ENCODE results near the gene SUSD1.

The SUSD1 gene

DNA sequence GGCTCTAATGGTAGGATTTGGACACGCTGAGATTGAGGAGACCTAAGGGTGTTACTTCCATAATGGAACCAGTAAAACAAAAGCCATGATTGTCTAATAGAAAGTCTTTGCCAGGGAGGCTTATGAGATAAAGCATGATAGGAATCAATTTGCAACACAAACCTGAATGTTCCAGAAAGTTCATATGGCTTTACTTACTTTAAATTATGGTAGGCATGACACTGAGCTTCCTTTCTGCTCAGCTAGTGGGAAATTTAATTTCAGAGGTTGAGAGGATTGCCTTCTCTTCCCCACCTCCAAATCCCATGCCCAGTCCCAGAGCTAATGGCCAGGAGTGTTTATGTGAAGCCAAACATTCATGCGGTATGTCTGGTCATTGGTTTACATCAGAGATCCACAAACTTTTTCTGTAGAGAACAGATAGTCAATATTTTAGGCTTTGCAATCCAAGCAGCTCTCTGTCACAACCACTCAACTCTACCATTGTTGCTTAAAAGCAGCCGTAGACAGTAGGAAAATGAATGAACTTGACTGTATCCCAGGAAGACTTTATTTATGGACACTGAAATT lies 164.0 kb downstream of the SUSD1 start:
- TF ChIP-seq, protein P1, sequence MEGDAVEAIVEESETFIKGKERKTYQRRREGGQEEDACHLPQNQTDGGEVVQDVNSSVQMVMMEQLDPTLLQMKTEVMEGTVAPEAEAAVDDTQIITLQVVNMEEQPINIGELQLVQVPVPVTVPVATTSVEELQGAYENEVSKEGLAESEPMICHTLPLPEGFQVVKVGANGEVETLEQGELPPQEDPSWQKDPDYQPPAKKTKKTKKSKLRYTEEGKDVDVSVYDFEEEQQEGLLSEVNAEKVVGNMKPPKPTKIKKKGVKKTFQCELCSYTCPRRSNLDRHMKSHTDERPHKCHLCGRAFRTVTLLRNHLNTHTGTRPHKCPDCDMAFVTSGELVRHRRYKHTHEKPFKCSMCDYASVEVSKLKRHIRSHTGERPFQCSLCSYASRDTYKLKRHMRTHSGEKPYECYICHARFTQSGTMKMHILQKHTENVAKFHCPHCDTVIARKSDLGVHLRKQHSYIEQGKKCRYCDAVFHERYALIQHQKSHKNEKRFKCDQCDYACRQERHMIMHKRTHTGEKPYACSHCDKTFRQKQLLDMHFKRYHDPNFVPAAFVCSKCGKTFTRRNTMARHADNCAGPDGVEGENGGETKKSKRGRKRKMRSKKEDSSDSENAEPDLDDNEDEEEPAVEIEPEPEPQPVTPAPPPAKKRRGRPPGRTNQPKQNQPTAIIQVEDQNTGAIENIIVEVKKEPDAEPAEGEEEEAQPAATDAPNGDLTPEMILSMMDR (IDR thresholded peaks at IDR 0.05; ENCODE audit: control extremely low read depth, extremely low read depth, low read depth, missing control alignments) = no peak
- ChIA-PET CTCF (interaction anchor here (1.1 to 4.5 kb wide), 4 partner anchors 10 to 51 kb away, joined by 4 to 25 read pairs (median 6); no protein-coding TSS in a partner anchor), POLR2A (no interaction called here)
- no peak for DNase-seq (ENCODE audit: extremely low spot score)

DNA sequence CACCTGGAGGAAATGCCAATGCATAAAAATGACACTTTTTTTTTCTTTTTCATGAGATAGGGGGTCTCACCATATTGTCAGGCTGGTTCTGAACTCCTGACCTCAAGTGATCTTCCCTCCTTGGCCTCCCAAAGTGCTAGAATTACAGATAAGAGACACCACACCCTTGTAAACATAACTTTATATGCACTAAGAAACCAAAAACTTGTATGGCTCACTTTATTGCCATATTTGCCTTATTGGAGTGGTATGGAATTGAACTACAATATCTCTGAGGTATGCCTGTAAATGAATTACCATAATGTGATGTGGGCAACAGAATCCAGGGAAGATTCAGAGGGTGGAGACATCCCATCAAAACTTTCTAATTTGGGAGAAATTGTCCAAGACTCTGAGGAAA lies 164.6 kb downstream of the SUSD1 start:
- TF ChIP-seq, protein P1 (IDR thresholded peaks at IDR 0.05; ENCODE audit: control extremely low read depth, extremely low read depth, low read depth, missing control alignments) = no peak

DNA sequence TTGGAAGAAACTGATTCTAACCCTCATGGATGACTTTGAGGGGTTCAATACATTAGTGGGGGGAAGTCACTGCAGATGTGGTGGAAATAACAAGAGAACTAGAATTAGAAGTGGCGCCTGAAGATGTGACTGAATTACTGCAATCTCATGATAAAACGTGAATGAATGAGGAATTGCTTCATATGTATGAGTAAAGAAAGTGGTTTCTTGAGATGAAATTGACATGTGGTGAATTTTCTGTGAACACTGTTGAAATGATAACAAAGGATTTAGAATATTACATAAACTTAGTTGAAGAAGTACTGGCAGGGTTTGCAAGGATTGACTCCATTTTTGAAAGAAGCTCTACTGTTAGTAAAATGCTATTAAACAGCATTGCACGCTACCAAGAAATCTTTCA lies 165.4 kb downstream of the SUSD1 start:
- ChIA-PET POLR2A (no interaction called here), CTCF (interaction anchor here (2.0 kb wide), 1 partner anchor 65 kb away, joined by 8 read pairs; no protein-coding TSS in a partner anchor)
- DNase-seq (ENCODE audit: extremely low spot score) = no peak
- TF ChIP-seq, protein P1 (IDR thresholded peaks at IDR 0.05; ENCODE audit: control extremely low read depth, extremely low read depth, low read depth, missing control alignments) = no peak

More for the DNA sequence above, 164.6 kb downstream of the SUSD1 start:
- ChIA-PET CTCF (no interaction called here), POLR2A (no interaction called here)
- no peak for DNase-seq (ENCODE audit: extremely low spot score)

DNA sequence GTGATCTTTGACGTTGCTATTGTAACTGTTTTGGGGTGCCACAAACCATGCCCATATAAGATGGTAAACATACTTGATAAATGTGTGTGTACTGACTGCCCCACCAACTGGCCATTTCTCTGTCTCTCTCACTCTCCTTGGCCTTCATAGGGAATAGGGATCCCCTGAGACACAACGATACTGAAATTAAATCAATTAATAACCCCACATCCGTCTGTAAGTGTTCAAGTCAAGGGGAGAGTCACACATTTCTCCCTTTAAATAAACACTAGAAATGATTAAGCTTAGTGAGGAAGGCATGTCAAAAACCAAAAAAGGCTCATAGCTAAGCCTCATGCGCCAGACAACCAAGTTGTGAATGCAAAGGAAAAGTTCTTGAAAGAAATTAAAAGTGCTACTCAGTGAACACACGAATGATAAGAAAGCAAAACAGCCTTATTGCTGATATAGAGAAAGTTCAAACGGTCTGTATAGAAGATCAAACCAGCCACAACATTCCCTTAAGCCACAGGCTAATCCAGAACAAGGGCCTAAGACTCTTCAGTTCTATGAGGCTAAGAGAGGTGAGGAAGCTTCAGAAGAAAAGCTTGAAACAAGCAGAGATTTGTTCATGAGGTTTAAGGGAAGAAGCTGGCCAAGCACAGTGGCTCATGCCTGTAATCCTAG lies 167.4 kb downstream of the SUSD1 start:
- TF ChIP-seq, protein P1 (IDR thresholded peaks at IDR 0.05; ENCODE audit: control extremely low read depth, extremely low read depth, low read depth, missing control alignments) = no peak
- ChIA-PET POLR2A (no interaction called here), CTCF (interaction anchor here (0.6 to 2.0 kb wide), 5 partner anchors 9 to 67 kb away, joined by 3 to 8 read pairs (median 5); no protein-coding TSS in a partner anchor)

DNA sequence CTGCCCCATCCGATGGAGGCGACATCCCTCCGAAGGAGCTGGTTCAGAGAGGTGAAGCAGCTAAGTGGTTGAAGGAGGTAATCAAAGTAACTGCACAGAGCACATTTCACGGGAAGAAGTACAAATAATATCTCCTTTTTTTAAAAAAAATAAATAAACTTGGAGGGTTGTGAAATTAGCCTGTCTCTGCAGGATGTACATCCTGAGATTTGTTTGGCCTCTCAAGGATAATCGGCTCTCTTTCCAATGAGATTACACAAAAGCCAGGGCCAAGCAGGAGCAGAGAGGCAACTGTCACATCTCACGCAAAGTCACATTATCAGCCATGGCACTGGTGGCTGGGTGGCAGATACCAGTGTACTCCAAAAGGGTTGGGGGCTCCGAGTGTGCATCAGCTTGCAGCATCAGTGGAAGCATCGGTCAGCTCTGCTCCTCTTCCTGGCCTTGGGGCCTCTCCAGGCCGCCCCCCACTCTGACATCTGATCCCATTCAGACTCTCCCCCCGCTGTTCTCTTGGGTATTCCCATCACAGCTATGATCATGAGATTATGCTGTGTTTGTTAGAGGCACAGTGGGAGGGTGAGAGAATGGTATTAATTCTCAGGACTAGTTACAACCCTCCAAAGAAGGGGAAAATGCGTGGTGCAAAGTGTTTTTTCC lies 168.6 kb downstream of the SUSD1 start:
- CTCF ChIA-PET = interaction anchor here (1.7 kb wide), 1 partner anchor 12 kb away, joined by 5 read pairs; no protein-coding TSS in a partner anchor
- DNase-seq (ENCODE audit: extremely low spot score) = no peak
- TF ChIP-seq, protein P1 (IDR thresholded peaks at IDR 0.05; ENCODE audit: control extremely low read depth, extremely low read depth, low read depth, missing control alignments) = no peak
- POLR2A ChIA-PET = no interaction called here

More for the DNA sequence above, 167.4 kb downstream of the SUSD1 start:
- no peak for DNase-seq (ENCODE audit: extremely low spot score)

DNA sequence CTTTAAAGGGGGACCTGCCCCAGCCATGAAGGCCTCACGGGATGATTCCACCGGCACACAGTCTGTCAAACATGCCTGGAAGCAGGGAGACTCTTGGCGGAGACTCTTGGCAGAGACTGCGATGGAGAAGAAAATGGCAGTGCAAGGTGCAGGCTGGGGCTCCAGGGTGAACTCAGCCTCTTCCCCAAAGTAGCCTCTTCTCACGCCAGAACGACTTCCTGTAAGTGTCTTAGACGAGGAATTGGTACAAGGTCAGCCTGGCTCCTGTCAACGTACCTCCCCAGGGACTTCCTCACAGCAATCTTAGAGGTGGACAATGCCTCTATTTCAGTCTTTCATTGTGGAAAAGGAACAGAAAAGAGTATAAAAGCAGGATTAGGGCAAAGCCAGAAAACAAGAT lies 169.2 kb downstream of the SUSD1 start:
- ChIA-PET CTCF (interaction anchor here (4.5 kb wide), 1 partner anchor 19 kb away, joined by 14 read pairs; no protein-coding TSS in a partner anchor), POLR2A (interaction anchor here (0.7 kb wide), 1 partner anchor 373 kb away, joined by 4 read pairs; no protein-coding TSS in a partner anchor)
- DNase-seq (ENCODE audit: extremely low spot score) = no peak
- TF ChIP-seq, protein P1 (IDR thresholded peaks at IDR 0.05; ENCODE audit: control extremely low read depth, extremely low read depth, low read depth, missing control alignments) = no peak
